ENCODE results near the gene DSG4.
A peak's percentile ranks its signal among the peaks of the same experiment; 100 is the strongest.

The DSG4 gene

DNA sequence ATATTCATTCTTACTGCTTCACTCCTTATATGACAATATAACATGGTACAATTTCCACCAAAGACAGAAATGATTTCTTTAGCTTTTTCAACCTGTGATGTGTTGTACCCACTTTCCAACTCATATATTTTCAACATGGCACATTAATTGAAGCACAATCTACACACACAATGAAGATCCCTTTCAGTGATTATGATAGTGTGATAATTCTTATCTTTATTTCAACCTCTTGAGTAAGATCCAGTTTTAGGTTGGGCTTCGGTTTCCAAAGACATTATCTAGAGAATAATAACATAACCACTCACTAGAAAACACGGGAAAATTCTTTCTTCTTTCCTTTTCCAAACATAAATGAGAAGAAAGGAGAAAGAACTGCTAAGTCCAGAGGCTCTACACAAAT lies 67.6 kb downstream of the DSG4 start:
- DNase-seq (ENCODE audit: low read depth), result no peak
- TF ChIP-seq, protein P1, sequence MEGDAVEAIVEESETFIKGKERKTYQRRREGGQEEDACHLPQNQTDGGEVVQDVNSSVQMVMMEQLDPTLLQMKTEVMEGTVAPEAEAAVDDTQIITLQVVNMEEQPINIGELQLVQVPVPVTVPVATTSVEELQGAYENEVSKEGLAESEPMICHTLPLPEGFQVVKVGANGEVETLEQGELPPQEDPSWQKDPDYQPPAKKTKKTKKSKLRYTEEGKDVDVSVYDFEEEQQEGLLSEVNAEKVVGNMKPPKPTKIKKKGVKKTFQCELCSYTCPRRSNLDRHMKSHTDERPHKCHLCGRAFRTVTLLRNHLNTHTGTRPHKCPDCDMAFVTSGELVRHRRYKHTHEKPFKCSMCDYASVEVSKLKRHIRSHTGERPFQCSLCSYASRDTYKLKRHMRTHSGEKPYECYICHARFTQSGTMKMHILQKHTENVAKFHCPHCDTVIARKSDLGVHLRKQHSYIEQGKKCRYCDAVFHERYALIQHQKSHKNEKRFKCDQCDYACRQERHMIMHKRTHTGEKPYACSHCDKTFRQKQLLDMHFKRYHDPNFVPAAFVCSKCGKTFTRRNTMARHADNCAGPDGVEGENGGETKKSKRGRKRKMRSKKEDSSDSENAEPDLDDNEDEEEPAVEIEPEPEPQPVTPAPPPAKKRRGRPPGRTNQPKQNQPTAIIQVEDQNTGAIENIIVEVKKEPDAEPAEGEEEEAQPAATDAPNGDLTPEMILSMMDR (conservative IDR thresholded peaks at IDR 0.05; ENCODE audit: low read depth, low read length), result no peak

DNA sequence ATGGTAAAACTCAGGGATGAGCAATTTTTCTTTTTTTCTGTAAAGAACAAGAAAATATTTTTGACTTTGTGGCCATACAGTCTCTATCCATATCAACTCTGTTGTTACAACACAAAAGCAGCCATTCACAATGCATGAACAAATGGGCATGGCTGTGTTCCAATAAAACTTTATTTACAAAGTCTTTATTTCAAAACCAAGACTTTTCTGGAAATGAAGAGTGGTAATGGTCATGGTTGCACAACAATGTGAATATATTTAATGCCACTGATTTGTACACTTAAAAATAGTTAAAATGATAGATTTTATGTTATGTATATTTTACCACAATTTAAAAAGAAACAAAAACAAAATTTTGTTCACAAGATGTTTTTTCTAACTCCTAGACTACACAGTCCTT lies 69.3 kb downstream of the DSG4 start:
- DNase-seq (ENCODE audit: low read depth), result no peak
- no peak overlapping the region for H3K4me3 ChIP-seq (ENCODE audit: low read depth, low read length)
- TF ChIP-seq, protein P1 (conservative IDR thresholded peaks at IDR 0.05; ENCODE audit: low read depth, low read length), result no peak

More for the DNA sequence above, 67.6 kb downstream of the DSG4 start:
- no peak overlapping the region for H3K4me3 ChIP-seq (ENCODE audit: low read depth, low read length)

DNA sequence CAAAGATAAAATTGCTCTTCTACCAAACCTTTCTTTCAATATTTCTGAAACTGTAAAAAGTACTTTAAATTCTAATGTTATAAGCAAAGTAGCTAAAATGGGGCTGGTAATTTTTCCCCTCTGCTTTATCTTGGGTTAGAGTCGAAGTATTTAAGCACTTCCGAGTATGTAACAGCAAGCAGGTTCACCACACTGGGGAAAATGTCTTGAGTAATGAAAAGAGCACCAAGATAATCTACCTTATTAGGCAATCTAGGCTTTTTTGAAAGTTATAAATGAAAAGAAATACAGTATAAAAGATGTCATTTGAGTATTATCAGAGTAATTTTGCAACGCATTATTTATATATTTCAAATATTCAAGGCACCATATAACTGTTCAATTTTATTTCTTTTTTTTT lies 70.3 kb downstream of the DSG4 start:
- no peak overlapping the region for H3K4me3 ChIP-seq (ENCODE audit: low read depth, low read length)
- DNase-seq (ENCODE audit: low read depth), result no peak
- TF ChIP-seq, protein P1 (conservative IDR thresholded peaks at IDR 0.05; ENCODE audit: low read depth, low read length), result no peak

DNA sequence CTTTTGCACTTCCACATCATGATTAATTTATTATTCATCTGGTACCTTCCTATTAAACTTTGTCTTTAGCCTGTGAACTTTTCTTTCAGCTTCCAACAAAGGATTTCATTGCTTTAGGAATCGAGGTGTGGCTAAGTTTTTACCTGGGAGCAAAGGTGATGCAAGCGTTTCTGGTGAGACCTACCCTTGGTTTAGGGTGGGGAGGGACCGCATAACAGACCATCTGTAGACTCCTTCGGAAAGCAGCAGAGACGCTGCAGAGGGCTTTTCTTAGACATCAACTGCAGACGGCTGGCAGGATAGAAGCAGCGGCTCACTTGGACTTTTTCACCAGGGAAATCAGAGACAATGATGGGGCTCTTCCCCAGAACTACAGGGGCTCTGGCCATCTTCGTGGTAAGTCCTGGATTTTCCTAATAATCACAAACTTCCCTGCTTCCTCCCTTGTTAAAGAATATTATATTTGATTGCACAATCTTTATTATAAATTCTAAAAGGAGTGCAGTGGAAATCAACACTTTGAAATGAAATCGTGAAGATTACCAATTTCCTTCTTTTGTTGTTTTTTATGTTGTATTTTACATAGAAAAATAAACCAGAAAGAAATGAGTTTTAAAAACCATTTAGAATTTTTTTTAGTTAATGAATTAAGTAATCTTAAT lies 71.1 kb downstream of the DSG4 start, which contains the start of gene DSG3:
DSG3 (plus strand) TSS at position 212 of the 662 bp plus-strand sequence; CDS start at position 349, 137 bp downstream.
- TF ChIP-seq, protein P1 (conservative IDR thresholded peaks at IDR 0.05; ENCODE audit: low read depth, low read length), result no peak
- no peak for DNase-seq (ENCODE audit: low read depth)
- H3K4me3 ChIP-seq (ENCODE audit: low read depth, low read length), result no peak within 1 kb of the TSS

DNA sequence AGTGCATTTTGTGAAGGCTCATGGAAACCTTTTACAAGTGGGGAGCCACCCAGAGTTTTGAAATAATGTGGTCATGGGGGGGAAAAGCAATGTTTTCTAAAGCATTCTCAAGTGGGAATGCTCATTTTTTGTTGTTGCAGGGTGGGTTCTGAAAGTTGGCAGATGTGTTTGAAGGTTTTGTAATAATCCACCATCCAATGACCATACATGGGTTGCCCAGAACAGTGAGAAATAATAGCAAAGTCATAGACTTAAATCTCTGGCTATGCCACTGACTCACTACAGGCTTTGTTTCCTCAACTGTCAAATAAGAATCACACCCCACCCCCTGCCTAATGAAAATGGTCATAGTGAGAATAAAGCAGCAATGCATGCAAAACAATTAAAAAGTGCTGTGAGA lies 73.8 kb downstream of the DSG4 start:
- TF ChIP-seq, protein P1 (conservative IDR thresholded peaks at IDR 0.05; ENCODE audit: low read depth, low read length), result no peak
- peak; percentile 7 for DNase-seq (ENCODE audit: low read depth)
- H3K4me3 ChIP-seq (ENCODE audit: low read depth, low read length), result no peak overlapping the region

DNA sequence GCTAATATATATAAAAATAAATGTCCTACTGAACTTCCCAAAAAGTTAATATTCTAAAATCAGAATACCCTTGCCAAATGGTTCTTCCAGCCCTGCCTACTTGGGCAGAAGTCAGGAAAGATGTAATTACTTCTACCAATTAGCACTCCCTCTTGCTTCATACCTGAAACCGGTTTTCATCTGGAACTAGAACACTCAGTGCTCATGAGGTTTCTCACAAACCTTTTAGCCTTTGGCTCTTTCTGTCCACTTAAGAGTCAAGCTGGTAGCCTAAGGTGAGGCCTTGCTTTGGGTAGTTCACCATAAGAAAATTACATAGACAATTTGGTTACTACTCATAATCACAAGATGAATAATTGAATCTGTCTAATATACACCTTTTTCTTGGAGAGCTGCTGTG lies 75.0 kb downstream of the DSG4 start:
- no peak for DNase-seq (ENCODE audit: low read depth)
- TF ChIP-seq, protein P1 (conservative IDR thresholded peaks at IDR 0.05; ENCODE audit: low read depth, low read length), result no peak
- no peak overlapping the region for H3K4me3 ChIP-seq (ENCODE audit: low read depth, low read length)

DNA sequence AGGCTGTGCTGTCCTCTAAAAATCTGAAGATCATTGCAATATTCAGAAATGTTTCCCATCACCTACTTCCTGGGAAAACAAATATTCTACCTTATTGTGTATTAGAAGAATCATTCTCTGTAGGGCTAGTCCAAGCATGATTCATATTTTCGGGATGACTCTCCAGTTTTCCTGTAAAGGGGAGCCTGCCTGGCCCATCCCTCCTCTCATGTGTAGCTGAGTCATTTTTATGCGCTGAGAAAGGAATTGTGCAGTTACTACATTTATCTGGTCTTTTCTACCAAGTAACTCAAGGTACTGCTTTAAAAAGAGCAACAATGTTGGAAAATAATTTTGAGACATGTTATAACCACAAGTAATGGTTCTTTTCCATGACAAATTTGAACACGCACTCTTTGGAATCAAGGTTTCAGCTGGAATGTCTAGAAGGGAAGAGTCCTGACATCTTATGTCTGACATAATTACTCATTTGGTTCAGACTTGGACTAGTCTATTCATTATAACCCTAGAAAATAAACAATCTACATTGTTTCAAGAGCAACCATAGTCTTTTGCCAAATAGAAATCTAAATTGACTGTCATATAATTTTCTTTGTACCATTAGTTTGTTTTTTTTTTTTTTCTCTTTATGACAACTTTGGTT lies 77.6 kb downstream of the DSG4 start:
- TF ChIP-seq, protein P1 (conservative IDR thresholded peaks at IDR 0.05; ENCODE audit: low read depth, low read length), result no peak
- DNase-seq (ENCODE audit: low read depth), result peak; percentile 79
- no peak overlapping the region for H3K4me3 ChIP-seq (ENCODE audit: low read depth, low read length)
